ENCODE results near the gene COQ2.
"Not testable (repeated sequence)": the region's sequence is repeated elsewhere in the genome, so short reads cannot be mapped to it uniquely, and the experiment has no call there.

The COQ2 gene

DNA sequence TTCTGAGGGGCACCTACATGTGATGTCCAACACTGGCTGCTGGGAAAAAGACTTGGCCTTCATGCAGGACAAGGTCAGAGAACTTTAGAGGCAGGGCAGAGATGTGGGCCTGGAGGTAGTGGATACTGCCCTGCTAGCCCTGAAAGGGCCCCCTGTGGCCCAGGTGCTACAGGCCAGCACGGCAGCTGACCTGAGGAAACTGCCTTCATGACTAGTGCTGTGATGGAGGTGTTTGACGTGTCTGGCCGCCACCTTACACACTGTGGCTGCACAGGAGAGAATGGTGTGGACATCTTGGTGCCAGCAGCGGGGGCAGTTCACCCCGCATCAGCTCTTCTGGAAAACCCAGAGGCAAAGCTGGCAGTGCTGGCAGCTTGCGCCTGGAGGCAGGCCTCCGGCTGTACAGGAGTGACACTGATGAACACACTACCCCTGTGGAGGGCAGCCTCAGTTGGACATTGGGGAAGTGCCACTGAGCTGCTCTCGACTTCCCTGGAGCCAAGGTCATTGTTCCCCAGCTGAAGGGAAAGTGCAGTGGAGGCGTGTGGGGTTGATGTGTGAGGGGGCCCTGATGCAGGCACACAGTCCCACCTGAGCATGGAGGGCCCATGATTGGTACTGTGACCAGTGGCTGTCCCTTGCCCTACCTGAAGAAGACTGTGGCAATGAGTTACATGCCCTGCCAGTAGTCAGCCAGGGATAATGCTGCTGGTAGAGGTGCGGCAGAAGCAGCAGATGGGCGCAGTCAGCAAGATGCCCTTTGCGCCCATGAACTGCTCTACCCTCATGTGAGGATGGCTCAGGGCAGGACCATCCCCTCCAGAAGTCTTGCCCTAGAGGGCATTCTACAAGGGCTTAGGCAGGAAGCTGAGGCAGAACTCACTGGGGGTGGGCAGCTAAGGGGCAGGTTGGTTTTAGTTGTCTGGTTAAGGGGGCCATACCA is 36.9 kb downstream of the COQ2 start:
- no peak for DNase-seq

DNA sequence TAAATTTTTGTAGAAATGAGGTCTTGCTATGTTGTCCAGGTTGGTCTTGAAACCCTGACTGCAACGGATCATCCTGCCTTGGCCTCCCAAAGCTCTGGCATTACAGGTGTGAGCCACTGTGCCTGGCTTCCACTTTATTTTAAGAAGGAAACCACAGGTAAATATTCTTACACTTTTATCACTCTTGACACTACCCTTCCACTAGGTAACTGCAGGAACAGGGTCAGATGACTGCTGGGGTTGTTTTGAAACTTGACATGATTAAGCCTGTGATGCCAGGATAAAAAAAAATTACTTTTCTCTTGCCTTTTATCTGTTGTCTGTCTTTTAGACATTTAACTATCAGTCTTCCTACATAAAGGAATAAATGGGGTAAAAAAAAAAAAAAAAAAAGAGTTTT is 43.5 kb downstream of the COQ2 start:
- no peak for DNase-seq

DNA sequence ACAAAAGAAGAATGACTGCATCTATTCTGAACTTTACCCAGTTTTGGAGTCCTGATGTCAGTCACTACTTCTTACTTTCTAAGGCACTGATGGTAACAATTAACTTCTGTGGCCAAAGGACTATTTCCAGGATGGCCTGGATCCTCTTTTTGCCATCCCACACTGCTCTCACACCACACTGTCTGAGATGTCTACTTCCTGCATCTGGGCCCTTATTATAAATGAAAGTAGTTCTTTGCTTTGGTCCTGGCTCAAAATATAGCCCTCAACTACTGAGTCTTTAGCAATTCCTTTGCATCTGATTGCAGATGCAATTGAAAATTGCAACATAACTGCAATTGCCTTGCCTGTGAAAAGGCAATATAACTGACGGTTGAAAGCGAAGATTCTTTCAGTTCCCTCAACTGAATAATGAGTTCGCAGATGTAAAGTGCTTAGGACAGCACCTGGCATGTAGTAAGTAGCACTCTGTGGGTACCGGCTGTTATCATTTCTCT is 44.2 kb downstream of the COQ2 start:
- no peak for DNase-seq

DNA sequence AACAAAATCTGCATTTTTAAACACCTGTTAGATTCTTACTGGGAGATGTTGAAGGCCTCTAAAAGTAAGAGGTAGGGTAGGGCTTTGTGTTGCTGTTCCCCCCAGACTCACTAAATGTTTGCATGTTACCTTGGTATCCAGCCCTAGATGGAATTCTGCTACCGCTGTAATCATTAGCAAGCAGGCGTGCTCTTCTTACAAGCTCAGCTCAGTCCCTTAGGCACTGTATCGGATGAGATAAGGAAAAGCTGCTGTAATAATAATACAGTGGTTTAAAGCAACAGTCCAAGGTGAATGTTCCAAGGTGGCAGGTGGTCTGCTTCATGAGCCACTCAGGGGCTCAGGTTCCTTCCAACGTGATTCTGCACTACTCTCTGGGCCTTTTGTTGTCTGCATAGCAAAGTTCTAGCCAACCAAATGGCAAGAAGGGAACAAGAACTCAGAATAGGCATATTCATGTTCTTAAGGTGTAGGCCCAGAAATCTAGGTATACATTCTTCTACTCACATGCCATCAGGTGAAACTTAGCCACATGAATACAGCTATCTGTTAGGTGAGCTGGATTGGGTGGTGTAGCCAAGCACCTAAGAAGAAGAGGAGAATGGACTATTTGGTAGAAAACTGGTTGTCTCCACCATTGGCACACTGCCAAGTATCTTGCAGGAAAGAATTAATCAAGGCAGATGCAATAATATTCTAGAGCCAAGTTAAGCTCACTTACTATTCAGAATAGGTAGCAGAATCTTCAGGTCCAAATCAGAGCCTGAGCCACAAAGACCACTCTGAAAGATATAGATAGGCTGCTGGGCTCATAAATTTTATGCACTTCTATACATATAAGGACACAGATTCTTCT is 46.0 kb downstream of the COQ2 start:
- DNase-seq, result no peak

DNA sequence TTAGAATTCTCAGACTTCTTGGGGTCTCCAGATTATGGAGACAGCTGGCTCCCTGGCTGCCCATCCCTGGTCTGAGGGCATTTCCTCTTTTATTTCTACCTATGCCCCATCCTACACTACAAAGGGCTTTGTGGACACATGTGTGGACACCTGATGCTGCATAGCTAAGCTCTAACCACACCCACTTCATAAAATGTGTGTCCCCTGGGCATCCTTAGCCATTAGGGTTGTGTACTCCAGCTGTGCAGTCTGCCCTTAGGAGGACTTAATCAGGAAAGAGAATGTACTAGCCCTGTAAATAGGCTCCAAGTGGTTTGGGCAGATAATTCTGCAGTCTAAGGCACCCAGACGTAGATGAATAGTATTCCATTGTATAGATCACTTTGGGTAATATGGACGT is 47.0 kb downstream of the COQ2 start:
- DNase-seq, result no peak

DNA sequence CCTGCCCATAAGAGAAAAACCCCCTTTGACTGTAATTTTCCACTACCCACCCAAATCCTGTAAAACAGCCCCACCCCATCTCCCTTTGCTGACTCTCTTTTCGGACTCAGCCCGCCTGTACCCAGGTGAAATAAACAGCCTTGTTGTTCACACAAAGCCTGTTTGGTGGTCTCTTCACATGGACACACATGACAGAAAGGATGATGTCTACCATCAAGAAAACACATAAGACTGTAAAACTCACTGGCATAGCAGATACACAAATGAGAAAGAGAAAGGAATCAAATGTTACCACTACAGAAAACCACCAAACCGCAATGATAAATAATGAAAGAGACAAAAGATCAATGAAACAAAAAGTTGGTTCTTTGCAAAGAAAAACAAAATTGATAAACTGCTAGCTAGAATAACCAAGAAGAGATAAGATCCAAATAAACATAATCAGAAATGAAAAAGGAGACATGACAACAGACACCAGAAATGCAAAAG is 48.9 kb downstream of the COQ2 start:
- not testable (repeated sequence) for DNase-seq

DNA sequence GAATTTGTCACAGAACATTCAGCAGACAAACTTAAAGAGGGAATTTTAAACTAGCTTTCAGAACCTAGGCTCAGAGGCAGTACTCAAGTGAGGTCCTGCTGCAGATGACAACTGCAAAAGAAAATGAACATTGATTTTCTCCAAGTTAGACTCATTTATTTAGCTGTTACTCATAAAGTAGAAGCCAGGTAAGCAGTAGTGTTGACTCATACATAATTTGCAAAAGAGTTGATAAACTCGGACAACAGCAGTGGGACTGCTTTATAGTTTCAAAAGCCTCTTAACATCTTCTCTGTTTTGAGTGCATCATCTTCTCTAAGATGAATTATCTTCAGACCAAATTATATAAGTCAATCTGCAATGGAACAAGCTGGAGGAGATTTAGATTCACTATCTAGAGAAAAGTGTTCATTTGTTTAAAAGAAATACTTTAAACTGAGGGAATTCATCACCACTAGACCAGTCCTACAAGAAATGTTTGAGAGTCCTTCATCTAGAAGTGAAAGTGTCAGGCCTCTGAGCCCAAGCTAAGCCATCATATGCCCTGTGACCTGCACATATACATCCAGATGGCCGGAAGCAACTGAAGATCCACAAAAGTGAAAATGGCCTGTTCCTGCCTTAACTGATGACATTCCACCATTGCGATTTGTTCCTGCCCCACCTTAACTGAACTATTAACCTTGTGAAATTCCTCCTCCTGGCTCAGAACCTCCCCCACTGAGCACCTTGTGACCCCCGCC is 49.5 kb downstream of the COQ2 start:
- no peak for DNase-seq

DNA sequence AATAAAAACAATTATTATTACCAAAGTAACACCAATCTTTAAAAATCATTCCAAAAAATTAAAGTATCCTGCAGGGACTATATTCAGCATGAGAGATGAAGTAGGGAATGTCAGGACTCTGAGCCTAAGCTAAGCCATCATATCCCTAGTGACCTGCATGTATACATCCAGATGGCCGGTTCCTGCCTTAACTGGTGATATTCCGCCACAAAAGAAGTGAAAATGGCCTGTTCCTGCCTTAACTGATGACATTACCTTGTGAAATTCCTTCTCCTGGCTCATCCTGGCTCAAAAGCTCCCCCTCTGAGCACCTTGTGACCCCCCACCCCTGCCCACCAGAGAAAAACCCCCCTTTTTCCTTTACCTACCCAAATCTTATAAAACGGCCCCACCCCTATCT is 50.2 kb downstream of the COQ2 start:
- not testable (repeated sequence) for DNase-seq

DNA sequence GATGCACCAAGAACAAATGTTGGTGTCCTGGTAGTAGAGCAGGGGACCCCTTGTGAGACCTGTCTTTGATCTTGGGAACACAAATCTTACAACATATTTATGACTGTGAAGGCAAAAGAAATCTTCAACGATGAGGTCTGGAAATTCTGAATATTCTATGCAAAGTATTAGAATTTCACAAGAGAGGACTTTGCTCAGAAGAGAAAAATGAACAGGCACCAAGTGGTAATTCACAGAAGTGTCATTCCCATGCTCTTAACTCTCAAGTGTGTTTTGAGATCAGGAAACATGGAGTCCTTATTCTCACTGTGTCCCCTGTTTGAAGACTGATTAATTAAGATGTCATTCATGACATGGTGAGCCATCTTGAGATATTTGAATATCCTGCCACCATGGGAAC is 52.5 kb downstream of the COQ2 start:
- DNase-seq, result no peak

DNA sequence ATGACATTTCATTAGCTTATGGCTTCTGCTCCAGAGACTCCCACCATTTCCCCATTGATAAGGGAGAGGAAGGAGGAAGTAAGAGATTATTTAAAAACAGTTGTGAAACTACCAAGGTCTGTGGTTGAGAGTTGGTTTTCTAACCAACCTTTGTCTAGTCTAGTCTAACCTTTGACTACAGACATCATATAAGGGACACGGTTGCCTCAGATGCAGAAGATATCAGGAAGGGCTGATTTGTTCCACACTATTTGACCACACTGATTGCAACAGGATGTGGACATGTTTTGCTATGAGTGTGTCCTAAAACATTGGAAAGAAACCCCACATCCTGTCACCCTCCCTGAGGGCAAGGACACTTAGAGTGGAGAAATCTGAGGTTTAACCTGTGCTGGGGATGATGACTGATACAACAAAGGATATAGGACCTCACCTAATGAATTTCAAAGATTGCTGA is 53.0 kb downstream of the COQ2 start:
- no peak for DNase-seq

DNA sequence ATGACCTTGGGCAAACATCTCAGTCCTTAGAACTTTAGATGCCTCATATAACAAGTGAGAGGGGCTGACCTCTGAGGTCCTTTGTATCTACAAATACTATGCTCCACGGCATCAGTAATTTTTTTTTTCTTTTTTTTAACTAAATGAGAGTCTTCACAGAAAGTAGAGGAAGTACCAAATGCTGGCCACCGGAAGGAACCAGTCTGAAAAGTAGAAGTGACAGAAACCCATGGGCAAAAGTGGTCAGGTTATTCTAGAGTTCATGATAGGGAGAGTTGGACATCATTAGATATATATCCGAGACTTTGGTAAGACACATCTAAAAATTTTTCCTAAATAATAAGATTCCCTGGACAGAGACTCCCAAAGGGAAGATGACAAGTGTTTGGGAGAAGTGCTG is 53.7 kb downstream of the COQ2 start:
- DNase-seq, result no peak

DNA sequence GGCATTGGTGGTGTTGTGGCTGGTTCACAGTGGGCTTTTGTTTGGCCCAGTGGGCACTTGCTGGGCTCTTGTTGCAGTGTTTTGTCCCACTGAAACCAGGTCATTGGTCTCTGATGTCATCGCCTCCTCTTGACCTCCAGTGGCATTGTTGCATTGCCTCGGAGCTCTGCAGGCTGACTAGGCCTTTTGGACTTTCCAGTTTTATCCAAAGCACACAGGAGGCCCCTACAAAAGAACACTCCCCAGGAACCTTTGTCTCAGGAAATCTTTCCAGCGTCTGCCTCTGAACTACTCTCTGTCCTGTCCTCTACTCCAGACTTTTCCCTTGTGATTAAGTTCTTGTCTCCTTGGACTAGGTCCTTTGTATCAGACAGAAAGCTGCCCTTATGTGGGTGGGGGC is 54.8 kb downstream of the COQ2 start:
- no peak for DNase-seq

DNA sequence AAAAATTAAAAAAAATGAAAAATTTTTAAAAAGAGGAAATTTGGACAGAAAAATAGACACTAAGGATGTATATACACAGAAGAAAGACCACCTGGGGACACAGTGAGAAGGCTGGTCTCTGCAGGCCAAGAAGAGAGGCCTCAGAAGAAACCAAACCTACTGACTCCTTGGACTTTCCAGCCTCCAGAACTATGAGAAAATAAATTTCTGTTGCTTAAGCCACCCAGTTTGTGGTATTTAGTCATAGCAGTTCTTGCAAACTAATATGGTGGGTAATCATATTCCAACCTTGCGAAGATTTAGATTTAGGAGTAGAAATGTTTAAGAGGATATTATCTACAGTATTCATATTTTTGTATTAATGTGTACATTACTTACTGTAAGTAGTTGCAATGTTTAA is 56.4 kb downstream of the COQ2 start:
- DNase-seq, result no peak

DNA sequence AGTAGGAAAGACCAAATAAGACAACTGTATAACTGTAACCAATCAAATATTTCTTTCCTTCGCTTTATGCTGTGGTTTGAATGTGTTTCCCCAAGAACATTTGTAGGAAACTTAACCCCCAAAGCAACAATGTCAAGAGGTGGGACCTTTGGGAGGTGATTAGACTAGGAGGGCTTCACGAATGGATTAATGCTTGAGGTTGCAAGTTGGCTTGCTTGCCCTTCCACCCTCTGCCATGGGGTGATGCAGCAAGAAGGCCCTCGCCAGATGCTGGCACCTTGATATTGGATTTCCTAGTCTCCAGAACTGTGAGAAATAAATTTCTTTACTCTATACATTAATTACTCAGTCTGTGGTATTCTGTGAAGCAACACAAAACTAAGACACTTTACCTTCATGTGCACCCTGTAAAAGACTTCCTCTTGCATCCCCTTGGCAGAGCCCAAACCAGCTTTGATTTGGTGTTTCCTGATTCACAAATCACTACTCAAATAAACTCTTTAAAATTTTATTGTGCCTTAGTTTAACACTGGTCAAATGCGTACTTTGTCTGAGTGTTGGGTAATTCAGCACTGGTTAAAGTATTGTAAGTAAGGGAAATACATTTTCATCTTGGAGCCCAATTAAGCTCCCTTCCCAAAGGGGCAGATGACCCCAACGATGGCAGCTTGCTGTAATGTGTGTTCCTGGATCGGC is 59.9 kb downstream of the COQ2 start:
- DNase-seq, result no peak

DNA sequence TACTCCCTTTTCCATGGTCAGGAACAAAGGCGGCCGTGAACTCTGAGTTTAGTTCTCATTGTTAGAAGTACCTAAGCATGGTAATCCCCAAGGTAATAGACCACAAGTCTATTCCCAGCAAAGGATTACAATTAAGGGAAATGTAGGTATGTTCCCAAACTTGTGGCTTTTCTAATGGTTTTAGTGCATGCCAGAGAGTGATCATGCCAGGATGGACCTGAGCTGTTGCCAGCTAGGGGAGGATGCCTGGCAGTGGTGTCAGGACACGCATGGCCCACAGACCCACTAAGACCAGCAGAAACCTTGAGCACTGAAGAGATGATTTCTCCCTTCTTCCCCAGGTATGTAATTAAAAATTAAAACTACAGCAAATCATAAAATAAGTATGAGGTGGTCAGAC is 60.8 kb downstream of the COQ2 start:
- DNase-seq, result no peak

DNA sequence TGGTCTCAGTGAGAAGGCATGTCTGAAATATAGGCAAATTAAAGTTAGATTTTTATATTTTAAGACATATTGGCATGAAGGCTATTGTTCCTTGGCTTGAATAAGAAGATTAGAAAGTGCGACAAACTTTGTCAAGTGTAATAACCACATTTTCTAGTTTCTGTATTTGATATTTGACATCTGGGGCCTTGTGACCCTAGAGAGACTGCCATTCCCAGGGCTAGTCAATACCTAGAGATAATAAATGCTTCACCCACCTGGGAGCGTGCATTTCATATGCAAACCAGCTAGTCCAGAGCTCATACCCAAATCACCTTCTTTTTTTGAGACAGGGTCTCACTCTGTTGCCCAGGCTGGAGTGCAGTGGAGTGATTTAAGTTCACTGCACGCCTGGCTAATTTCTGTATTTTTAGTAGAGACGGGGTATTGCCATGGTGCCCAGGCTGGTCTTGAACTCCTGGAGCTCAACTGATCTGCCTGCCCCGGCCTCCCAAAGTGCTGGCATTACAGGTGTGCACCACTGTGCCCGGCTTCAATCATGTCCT is 62.6 kb downstream of the COQ2 start:
- no peak for DNase-seq

DNA sequence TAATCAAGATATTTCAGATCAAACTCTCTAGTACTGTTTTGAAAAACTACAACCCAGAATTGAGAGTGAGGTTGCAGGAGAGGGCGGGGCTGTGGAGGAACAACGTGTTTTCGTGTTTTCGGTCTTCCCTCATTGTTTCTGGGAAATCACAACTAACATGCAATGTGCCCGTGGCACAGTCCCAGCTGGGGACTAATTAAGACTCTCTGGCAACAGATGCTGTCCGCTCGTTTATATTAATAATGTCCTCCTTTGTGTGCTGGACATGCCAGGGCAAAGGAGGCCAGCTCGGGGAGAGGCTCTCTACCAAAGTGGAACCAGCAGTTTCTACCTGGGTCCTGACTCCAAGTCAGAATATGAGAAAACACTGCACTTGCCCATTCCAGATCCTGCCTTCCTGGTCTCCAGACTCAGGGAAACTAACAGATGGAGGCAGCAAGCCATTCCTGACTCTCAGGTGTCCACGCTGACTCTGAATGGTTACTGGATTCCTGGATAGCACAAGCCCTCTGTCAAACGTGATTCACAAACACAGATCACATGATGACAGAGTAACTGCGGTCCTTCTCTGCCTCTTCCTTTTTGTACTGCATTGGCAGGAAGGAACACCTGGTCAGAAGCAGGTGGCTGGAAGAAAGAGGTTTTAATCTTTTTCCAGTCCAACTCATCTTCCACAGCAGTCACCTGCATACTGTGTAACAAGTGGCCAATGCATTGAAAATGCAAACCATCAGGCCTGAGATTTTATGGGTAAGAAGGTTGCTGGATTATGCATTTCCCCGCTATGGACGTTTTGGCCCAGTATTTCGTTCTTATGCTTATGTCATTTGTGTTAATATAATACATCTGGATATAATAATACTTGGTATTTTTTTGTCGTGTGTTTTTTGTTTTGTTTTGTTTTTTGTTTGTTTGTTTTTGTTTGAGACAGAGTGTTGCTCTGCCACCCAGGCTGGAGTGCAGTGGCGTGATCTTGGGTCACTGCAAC is 65.0 kb downstream of the COQ2 start:
- no peak for DNase-seq

DNA sequence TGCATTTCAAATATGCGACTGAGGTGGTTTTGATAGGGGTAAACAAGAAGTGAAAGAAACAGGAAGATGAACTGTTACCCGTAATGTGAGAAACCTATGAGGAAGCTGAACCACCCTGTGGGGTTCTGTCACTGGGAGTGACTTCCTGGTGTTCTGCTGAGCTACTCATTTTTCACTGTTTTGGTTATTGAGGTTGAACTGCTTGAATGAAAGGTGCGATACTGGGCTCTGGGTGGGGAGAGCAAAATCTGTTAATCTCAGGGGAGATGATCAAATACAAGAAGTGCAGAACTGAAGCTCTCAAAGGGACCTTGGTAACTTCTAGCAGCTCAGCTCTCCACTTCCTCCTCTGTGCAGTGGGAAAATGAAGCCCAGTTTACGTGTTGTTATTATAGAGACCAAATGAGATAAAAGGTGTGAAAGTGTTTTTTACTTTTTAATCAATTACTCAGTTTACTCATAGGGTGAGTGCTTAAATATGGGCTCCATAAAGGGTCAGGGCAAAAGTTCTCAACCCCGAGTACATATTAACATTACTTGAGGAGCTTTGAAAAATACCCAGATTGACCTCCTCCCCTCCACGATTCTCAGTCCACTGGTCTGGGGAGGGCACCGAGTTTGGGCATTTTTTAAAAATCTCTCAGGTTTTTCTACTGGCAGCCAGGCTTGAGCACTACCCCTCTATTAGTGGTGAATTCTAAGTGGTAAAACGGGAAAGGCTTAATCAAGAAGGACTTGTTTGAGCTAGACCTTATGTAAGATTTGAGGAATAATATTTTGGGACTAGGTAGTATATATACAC is 66.7 kb downstream of the COQ2 start:
- DNase-seq, result no peak

DNA sequence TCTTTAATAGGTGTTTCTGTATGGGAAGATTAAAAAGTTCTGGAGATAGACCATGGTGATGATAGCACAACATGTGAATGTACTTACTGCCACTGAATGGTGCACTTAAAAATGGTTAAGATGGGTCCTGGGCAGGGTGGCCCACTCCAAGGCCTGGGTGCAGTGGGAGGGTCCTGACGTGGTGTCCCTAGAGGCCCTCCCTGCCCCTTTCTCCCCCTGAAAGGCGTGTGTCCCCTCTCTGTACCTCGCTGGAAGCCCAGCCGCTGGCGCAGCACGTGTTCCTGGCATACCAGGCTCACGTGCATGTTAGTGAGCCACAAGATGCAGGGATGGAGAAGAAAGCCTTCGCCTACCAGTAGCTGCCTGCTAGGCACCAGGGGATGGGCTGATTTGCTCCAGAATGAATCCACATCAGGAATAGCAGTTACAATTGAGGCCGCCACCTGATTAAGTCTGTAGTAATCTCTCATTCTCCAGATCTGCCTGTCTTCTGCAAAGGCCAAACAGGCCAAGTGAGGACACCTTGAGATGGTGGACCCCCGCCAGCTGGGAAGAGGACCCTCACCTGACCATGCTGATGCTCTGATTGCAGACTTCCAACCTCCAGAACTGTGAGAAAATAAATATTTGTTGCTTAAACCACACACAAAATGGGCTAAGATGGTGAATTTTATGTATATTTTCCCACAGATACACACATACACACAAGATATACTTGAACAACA is 67.5 kb downstream of the COQ2 start:
- DNase-seq, result no peak

Data from amniotic stem cell (primary cell).